Measurements from ENCODE around the gene TNPO3.

The TNPO3 gene

DNA sequence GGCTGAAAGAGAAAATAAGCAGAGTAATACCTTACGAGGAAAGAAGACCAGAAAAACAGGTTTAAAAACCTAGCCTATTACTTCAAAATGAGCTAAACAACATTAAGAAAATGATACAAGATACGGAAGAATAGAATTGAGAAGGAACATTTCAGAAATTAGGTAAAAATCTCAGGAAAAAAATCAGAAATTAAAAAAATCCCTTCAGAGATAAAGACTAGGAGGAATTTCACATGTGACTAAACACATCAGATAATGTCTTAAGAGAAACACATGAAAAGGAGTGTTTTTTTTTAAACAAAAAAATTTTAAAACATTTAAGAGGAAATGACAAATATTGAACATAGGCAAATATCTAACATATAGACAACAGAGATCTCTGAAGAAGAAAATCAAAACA is 33.3 kb downstream of the TNPO3 start:
- TF ChIP-seq, protein P1, sequence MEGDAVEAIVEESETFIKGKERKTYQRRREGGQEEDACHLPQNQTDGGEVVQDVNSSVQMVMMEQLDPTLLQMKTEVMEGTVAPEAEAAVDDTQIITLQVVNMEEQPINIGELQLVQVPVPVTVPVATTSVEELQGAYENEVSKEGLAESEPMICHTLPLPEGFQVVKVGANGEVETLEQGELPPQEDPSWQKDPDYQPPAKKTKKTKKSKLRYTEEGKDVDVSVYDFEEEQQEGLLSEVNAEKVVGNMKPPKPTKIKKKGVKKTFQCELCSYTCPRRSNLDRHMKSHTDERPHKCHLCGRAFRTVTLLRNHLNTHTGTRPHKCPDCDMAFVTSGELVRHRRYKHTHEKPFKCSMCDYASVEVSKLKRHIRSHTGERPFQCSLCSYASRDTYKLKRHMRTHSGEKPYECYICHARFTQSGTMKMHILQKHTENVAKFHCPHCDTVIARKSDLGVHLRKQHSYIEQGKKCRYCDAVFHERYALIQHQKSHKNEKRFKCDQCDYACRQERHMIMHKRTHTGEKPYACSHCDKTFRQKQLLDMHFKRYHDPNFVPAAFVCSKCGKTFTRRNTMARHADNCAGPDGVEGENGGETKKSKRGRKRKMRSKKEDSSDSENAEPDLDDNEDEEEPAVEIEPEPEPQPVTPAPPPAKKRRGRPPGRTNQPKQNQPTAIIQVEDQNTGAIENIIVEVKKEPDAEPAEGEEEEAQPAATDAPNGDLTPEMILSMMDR (IDR thresholded peaks at IDR 0.05) = no peak

DNA sequence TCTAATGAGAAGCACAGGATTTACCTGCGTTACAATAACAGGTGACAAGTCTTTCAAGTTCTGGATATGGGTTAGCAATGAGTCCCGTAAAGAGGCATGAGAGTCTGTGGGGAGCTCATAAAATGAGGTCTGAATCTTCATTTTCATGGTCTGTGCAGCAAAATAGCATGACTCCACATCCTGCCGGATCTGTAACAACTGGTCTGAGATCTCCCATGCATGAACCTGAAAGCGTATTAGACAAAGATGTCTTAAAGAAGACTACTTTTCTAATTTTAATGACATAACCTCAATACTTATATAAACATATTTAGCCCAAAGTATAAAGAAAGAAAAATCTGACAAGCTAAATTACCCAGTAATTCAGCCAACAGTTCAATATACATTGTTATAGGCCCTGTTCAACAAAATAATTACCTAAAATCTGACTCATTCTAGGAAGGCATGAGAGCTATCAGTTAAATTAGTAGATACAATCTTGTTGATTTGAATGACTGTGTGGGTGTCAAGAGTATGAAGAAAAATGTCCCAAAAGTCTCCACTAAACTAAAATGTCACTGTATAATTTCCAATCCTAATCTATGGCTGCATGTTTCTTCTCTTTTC is 36.9 kb downstream of the TNPO3 start:
- TF ChIP-seq, protein P1 (IDR thresholded peaks at IDR 0.05) = no peak

DNA sequence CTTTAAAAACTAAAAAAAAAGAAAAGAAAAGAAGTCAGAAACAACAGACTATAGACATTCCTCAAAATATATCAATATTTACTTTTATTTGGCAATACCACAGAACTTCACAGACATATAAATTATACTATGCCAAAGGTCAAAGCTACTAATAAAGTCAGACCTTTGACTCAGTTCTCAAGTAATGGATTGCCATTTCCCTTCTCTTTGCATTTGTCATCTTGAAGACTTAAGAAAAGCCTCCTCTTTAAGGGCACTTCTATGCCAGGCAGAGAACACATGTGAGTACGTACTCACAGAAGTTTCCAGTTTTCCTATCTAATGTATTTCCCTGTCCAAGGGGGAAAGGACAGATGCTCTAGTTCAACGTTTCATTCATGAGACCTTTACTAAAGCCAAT is 37.6 kb downstream of the TNPO3 start:
- TF ChIP-seq, protein P1 (IDR thresholded peaks at IDR 0.05) = no peak

DNA sequence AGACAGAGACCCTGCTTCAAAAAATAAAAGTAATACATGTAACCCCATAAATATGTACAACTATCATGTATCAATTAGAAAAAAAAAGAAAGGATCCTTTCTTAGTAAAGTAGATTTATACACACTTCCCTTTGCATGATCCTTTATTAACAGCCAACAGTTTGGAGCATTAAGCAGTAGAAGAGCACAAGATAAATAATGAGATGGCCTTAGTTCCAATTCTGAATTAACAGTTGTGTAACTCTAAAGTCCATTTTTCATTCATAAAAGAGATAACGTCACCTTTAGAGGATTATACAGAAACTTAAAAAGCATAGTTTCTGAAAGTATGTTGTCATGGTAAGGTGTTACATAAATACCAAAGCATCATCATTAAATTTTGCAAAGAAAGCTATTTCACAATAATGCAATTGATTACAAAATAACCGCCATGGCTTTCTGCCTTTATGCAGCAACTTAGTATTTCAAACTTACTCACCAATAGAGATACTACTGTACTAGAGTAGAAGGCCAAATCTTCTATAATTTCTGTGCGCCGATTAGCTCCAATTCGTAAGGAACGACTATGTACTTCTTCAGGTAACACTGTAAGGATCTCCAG is 40.3 kb downstream of the TNPO3 start:
- TF ChIP-seq, protein P1 (IDR thresholded peaks at IDR 0.05) = no peak

DNA sequence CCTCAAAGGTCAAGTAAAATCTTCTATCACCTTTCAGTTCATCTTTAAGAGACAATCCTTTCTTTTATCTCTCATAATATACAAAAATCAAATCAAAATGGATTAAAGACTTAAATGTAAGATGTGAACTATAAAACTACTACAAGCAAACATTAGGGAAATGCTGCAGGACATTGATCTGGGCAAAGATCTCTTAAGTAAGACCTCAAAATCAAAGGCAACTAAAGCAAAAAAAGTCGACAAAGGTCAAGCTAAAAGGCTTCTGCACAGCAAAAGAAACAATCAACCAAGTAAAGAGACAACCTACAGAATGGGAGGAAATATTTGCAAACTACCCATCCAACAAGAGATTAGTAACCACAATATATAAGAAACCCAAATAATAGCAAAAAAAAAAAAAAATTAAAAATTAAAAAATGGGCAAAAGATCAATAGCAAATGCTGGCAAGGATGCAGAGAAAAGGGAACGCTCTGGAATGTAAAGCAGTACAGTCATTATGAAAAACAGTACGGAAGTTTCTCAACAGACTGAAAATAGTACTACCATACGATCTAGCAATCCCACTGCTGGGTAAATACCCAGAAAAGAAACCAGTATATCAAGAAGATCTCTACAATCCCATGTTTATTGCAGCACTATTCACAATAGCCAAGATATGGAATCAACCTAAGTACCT is 41.7 kb downstream of the TNPO3 start:
- TF ChIP-seq, protein P1 (IDR thresholded peaks at IDR 0.05) = no peak

DNA sequence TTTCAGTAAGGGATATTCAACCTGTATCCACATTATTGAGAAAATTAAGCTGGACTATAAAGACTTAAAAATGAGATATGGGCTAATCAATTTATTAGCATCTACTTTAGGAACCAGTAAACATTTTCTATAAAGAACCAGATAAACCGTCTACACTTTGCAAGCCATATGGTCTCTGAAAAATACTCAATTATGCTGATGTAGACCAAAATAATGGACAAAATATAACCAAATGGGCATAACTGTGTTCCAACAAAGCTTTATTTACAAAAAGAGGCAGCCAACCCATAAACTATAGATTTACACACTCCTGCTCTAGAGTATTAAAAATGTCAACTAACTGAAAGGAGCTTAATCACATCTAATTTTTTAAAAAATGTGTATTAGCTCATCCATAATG is 42.3 kb downstream of the TNPO3 start:
- TF ChIP-seq, protein P1 (IDR thresholded peaks at IDR 0.05) = no peak

DNA sequence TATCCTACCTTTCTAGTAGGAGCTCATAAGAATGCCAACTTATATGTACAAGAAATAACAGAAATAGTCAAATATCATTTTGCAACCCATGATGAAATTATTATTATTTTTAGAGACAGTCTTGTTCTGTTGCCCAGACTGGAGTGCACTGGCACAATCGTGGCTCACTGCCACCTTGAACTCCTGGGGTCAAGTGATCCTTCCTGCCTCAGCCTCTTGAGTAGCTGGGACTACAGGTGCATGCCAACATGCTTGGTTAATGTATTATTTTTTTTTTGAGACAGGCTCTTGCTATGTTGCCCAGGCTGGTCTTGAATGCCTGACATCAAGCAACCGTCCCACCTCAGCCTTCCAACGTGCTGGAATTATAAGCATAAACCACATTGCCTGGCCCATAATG is 44.8 kb downstream of the TNPO3 start:
- TF ChIP-seq, protein P1 (IDR thresholded peaks at IDR 0.05) = no peak

All from LNCAP (cell line).